Testis (tissue), 2 donors: ENCODE results near the gene PDGFB.

ENCODE experiments used
- CTCF ChIP-seq, 3 experiments: fragments of 450-650 bp in 2 of 3; fragments of 200-600 bp in 1 of 3; sonication (generic) in 1 of 3; IDR thresholded peaks; one replicate each; pipeline ENCODE4 v1.5.1; 2016 to 2019; ENCODE audit warnings: antibody characterized with exemption in 3 of 3, mild to moderate bottlenecking in 2 of 3, moderate library complexity in 1 of 3
- POLR2A ChIP-seq: fragments of 450-650 bp; IDR thresholded peaks from one replicate; pipeline ENCODE4 v1.6.1; 2017; ENCODE audit warnings: antibody characterized with exemption, mild to moderate bottlenecking, moderate library complexity

GRCh38 chr22:39185601-39186012 lies 59.2 kb downstream of the PDGFB start:
- TF ChIP-seq CTCF (IDR thresholded peaks at IDR 0.05) (peak in 1 of 3 experiments; percentile 44), POLR2A (no peak)
